Neural cell (in vitro differentiated cells): Measurements from ENCODE around the gene NEUROD4.

Source experiments
- EP300 ChIP-seq: fragments of 450-650 bp; conservative IDR thresholded peaks from 2 replicates; pipeline ENCODE4 v1.6.1; 2014; ENCODE audit warnings: antibody characterized with exemption, mild to moderate bottlenecking, moderate library complexity; ENCODE audit not compliant: poor library complexity, severe bottlenecking
- EZH2 ChIP-seq: fragments of 200-600, 300-800 bp; shearing (Covaris generic), sonication (generic); IDR thresholded peaks from 2 replicates; pipeline ENCODE4 v1.6.1; 2014; ENCODE audit warnings: antibody characterized with exemption, low read length, borderline replicate concordance, mild to moderate bottlenecking; ENCODE audit not compliant: insufficient read depth, poor library complexity, severe bottlenecking
- MXI1 ChIP-seq: fragments of 450-650 bp; conservative IDR thresholded peaks from 2 replicates; pipeline ENCODE4 v1.6.1; 2014; ENCODE audit warnings: antibody characterized with exemption, mild to moderate bottlenecking; ENCODE audit not compliant: poor library complexity, severe bottlenecking
- POLR2AphosphoS5 ChIP-seq: IDR thresholded peaks from 2 replicates; pipeline ENCODE4 v1.6.1; 2012
- RAD21 ChIP-seq: fragments of 450-650 bp; conservative IDR thresholded peaks from 2 replicates; pipeline ENCODE4 v1.6.1; 2014; ENCODE audit warnings: antibody characterized with exemption, mild to moderate bottlenecking, moderate library complexity
- SMC3 ChIP-seq: fragments of 450-650 bp; conservative IDR thresholded peaks from 2 replicates; pipeline ENCODE4 v1.6.1; 2014; ENCODE audit warnings: antibody characterized with exemption, mild to moderate bottlenecking, moderate library complexity; ENCODE audit not compliant: poor library complexity
- TAF1 ChIP-seq: IDR thresholded peaks from 2 replicates; pipeline ENCODE4 v1.6.1; 2012; ENCODE audit warnings: low read depth
- TF ChIP-seq, protein P1 (sequence below): fragments of 450-650 bp; IDR thresholded peaks from 2 replicates; pipeline ENCODE4 v1.5.1; 2014; ENCODE audit warnings: antibody characterized with exemption, mild to moderate bottlenecking, moderate library complexity; ENCODE audit not compliant: poor library complexity, severe bottlenecking
- TF ChIP-seq, protein P2 (sequence below): IDR thresholded peaks from 2 replicates; pipeline ENCODE4 v1.6.1; 2012; ENCODE audit warnings: borderline replicate concordance

DNA sequence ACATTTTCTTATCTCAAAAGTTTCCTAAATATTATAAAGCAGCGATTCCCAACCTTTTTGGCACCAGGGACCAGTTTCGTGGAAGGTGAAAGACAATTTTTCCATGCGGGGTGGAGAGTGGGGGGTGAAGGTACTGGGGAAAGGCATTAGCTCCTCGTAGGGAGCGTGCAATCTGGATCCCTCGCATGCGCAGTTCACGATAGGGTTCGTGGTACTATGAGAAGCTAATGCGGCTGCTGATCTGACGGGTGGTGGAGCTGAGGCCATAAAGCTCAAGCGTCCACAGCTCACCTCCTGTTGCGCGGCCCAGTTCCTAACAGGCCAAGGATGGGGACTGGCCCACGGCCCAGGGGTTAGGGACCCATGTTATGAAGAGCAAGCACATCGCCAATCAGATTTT lies 29.9 kb downstream of the NEUROD4 start:
- TF ChIP-seq EP300 (no peak), EZH2 (no peak), POLR2AphosphoS5 (no peak), TAF1 (no peak), SMC3 (no peak), RAD21 (no peak), MXI1 (no peak)
- TF ChIP-seq, protein P1, sequence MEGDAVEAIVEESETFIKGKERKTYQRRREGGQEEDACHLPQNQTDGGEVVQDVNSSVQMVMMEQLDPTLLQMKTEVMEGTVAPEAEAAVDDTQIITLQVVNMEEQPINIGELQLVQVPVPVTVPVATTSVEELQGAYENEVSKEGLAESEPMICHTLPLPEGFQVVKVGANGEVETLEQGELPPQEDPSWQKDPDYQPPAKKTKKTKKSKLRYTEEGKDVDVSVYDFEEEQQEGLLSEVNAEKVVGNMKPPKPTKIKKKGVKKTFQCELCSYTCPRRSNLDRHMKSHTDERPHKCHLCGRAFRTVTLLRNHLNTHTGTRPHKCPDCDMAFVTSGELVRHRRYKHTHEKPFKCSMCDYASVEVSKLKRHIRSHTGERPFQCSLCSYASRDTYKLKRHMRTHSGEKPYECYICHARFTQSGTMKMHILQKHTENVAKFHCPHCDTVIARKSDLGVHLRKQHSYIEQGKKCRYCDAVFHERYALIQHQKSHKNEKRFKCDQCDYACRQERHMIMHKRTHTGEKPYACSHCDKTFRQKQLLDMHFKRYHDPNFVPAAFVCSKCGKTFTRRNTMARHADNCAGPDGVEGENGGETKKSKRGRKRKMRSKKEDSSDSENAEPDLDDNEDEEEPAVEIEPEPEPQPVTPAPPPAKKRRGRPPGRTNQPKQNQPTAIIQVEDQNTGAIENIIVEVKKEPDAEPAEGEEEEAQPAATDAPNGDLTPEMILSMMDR = no peak
- TF ChIP-seq, protein P2, sequence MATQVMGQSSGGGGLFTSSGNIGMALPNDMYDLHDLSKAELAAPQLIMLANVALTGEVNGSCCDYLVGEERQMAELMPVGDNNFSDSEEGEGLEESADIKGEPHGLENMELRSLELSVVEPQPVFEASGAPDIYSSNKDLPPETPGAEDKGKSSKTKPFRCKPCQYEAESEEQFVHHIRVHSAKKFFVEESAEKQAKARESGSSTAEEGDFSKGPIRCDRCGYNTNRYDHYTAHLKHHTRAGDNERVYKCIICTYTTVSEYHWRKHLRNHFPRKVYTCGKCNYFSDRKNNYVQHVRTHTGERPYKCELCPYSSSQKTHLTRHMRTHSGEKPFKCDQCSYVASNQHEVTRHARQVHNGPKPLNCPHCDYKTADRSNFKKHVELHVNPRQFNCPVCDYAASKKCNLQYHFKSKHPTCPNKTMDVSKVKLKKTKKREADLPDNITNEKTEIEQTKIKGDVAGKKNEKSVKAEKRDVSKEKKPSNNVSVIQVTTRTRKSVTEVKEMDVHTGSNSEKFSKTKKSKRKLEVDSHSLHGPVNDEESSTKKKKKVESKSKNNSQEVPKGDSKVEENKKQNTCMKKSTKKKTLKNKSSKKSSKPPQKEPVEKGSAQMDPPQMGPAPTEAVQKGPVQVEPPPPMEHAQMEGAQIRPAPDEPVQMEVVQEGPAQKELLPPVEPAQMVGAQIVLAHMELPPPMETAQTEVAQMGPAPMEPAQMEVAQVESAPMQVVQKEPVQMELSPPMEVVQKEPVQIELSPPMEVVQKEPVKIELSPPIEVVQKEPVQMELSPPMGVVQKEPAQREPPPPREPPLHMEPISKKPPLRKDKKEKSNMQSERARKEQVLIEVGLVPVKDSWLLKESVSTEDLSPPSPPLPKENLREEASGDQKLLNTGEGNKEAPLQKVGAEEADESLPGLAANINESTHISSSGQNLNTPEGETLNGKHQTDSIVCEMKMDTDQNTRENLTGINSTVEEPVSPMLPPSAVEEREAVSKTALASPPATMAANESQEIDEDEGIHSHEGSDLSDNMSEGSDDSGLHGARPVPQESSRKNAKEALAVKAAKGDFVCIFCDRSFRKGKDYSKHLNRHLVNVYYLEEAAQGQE = no peak
